OCI-LY1 (cell line): Measurements from ENCODE around the gene LAMTOR5.

Source experiments
- H2AFZ ChIP-seq: fragments of 200-600 bp; sonication (generic), shearing (Covaris generic); 2 replicates; pipeline ENCODE4 v1.6.0; 2014; ENCODE audit warnings: antibody characterized with exemption, mild to moderate bottlenecking, low read length
- H3F3A ChIP-seq: fragments of 200-600 bp; sonication (generic), shearing (Covaris generic); 2 replicates; pipeline ENCODE4 v1.6.0; 2014; ENCODE audit warnings: mild to moderate bottlenecking, antibody characterized with exemption, low read length, moderate library complexity; ENCODE audit not compliant: insufficient read depth
- H3K27ac ChIP-seq: fragments of 200-600 bp; sonication (generic); 2 replicates; pipeline ENCODE4 v1.5.1; 2014; ENCODE audit warnings: low read length, mixed run types, mild to moderate bottlenecking, low read depth; ENCODE audit not compliant: poor library complexity, severe bottlenecking
- H3K27me3 ChIP-seq: fragments of 200-600 bp; sonication (generic); 2 replicates; pipeline ENCODE4 v1.6.0; 2014; ENCODE audit warnings: antibody characterized with exemption, mild to moderate bottlenecking, low read length, moderate library complexity; ENCODE audit not compliant: insufficient read depth
- H3K36me3 ChIP-seq: fragments of 200-600 bp; sonication (generic); 2 replicates; pipeline ENCODE4 v1.6.1; 2014; ENCODE audit warnings: mild to moderate bottlenecking, antibody characterized with exemption, low read length, moderate library complexity, mixed read lengths; ENCODE audit not compliant: insufficient read depth
- H3K4me1 ChIP-seq: fragments of 200-600 bp; sonication (generic); 2 replicates; pipeline ENCODE4 v1.5.1; 2014; ENCODE audit warnings: mild to moderate bottlenecking, low read length, moderate library complexity; ENCODE audit not compliant: insufficient read depth, severe bottlenecking
- H3K4me2 ChIP-seq: fragments of 200-600 bp; sonication (generic), shearing (Covaris generic); 2 replicates; pipeline ENCODE4 v1.6.1; 2014; ENCODE audit warnings: low read length
- H3K4me3 ChIP-seq: fragments of 200-600 bp; sonication (generic); 2 replicates; pipeline ENCODE4 v1.5.1; 2014; ENCODE audit warnings: low read length, low read depth, mild to moderate bottlenecking, mixed read lengths; ENCODE audit not compliant: poor library complexity, severe bottlenecking
- H3K79me2 ChIP-seq: fragments of 200-600 bp; shearing (Covaris generic); 2 replicates; pipeline ENCODE4 v1.6.1; 2016; ENCODE audit warnings: mixed run types, low read length, mixed read lengths; ENCODE audit not compliant: insufficient read depth
- H3K9ac ChIP-seq: fragments of 200-600 bp; sonication (generic), shearing (Covaris generic); 2 replicates; pipeline ENCODE4 v1.6.1; 2014; ENCODE audit warnings: mild to moderate bottlenecking, low read length, mixed read lengths
- H3K9me2 ChIP-seq: fragments of 200-600 bp; sonication (generic), shearing (Covaris generic); 2 replicates; pipeline ENCODE4 v1.6.1; 2014; ENCODE audit warnings: low read depth, mild to moderate bottlenecking, low read length, mixed read lengths
- H3K9me3 ChIP-seq: fragments of 200-600 bp; shearing (Covaris generic); 2 replicates; pipeline ENCODE4 v1.6.1; 2014; ENCODE audit warnings: low read length, mixed read lengths
- H4K20me1 ChIP-seq: fragments of 200-600 bp; sonication (generic), shearing (Covaris generic); 2 replicates; pipeline ENCODE4 v1.6.0; 2016; ENCODE audit warnings: mild to moderate bottlenecking, low read length; ENCODE audit not compliant: insufficient read depth
- EZH2 ChIP-seq: fragments of 200-600 bp; sonication (generic), shearing (Covaris generic); IDR thresholded peaks from 2 replicates; pipeline ENCODE4 v1.8.0; 2017; ENCODE audit warnings: borderline replicate concordance, mixed run types, mild to moderate bottlenecking, antibody characterized with exemption, low read length, moderate library complexity, mixed read lengths
- TF ChIP-seq, protein P1 (sequence below): fragments of 200-600 bp; sonication (generic), shearing (Covaris generic); IDR thresholded peaks from 2 replicates; pipeline ENCODE4 v1.5.1; 2017; ENCODE audit warnings: mild to moderate bottlenecking, antibody characterized with exemption, low read length, moderate library complexity, mixed read lengths

LAMTOR5 gene

DNA sequence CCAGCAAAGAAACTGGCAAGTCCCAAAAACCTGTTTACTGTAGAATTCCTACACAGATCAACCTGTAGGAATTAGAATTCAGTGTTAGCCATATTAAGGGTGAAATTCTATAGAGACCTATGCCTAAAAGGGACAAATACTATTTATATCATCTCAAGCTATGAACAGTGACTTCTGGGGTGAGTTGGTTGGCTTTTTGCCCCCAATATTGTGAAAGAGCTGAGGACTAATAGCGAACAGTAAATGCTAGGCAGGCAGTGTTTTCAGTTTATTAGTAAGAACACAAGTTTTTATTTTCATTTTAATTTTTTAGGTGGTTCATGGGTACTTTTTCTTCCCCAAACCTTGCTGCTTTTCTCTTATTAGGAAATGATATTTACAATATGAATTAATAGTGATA is 32.0 kb downstream of the LAMTOR5 start:
- no peaks in the 10 kb centered on the region for H3K9me2 ChIP-seq
- H2AFZ ChIP-seq, result no peak overlapping the region
- H3K27ac ChIP-seq, result no peak overlapping the region
- no peaks in the 10 kb centered on the region for H4K20me1 ChIP-seq
- H3K4me1 ChIP-seq, result peaks cover 30% of the 10 kb centered on the region
- no peaks in the 10 kb centered on the region for H3K79me2 ChIP-seq
- no peaks in the 10 kb centered on the region; the same call in 1 of the 2 replicates for H3F3A ChIP-seq
- no peak overlapping the region for H3K4me2 ChIP-seq
- no peak overlapping the region for H3K4me3 ChIP-seq
- H3K9me3 ChIP-seq, result no peaks in the 10 kb centered on the region
- TF ChIP-seq, protein P1, sequence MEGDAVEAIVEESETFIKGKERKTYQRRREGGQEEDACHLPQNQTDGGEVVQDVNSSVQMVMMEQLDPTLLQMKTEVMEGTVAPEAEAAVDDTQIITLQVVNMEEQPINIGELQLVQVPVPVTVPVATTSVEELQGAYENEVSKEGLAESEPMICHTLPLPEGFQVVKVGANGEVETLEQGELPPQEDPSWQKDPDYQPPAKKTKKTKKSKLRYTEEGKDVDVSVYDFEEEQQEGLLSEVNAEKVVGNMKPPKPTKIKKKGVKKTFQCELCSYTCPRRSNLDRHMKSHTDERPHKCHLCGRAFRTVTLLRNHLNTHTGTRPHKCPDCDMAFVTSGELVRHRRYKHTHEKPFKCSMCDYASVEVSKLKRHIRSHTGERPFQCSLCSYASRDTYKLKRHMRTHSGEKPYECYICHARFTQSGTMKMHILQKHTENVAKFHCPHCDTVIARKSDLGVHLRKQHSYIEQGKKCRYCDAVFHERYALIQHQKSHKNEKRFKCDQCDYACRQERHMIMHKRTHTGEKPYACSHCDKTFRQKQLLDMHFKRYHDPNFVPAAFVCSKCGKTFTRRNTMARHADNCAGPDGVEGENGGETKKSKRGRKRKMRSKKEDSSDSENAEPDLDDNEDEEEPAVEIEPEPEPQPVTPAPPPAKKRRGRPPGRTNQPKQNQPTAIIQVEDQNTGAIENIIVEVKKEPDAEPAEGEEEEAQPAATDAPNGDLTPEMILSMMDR, result no peak
- no peak for TF ChIP-seq EZH2
- no peak overlapping the region for H3K9ac ChIP-seq
- H3K27me3 ChIP-seq, result no peaks in the 10 kb centered on the region
- H3K36me3 ChIP-seq, result peaks cover 80% of the 10 kb centered on the region

DNA sequence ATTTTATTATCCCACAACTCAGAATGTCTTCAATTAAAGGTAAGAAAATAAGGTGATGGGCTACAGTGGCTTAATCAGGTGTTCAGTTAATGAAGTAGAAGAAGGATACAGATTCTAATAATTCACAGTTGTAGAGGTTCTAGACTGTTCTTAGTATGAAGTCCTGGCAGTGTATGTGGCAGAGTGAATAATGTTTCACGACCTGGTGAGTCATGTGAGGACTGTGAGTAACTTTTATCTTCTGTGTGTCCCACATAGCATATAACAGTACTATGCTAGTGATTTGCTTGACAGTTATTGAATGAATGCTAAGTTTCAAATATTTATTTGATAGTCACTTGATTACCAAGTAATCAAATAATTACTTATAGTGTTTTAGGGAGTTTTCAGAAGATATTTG is 36.7 kb downstream of the LAMTOR5 start:
- H3K4me3 ChIP-seq, result no peak overlapping the region
- TF ChIP-seq EZH2, result no peak
- TF ChIP-seq, protein P1, result no peak
- H3K36me3 ChIP-seq, result peaks cover 67% of the 10 kb centered on the region
- H3K9ac ChIP-seq, result no peak overlapping the region
- no peaks in the 10 kb centered on the region; the same call in 1 of the 2 replicates for H3F3A ChIP-seq
- no peaks in the 10 kb centered on the region for H3K9me2 ChIP-seq
- H3K79me2 ChIP-seq, result peaks cover 8% of the 10 kb centered on the region
- H2AFZ ChIP-seq, result no peak overlapping the region
- H3K27ac ChIP-seq, result no peak overlapping the region
- no peaks in the 10 kb centered on the region for H4K20me1 ChIP-seq
- no peak overlapping the region for H3K4me2 ChIP-seq
- H3K9me3 ChIP-seq, result no peaks in the 10 kb centered on the region
- no peaks in the 10 kb centered on the region for H3K27me3 ChIP-seq
- H3K4me1 ChIP-seq, result peaks cover under 1% of the 10 kb centered on the region

DNA sequence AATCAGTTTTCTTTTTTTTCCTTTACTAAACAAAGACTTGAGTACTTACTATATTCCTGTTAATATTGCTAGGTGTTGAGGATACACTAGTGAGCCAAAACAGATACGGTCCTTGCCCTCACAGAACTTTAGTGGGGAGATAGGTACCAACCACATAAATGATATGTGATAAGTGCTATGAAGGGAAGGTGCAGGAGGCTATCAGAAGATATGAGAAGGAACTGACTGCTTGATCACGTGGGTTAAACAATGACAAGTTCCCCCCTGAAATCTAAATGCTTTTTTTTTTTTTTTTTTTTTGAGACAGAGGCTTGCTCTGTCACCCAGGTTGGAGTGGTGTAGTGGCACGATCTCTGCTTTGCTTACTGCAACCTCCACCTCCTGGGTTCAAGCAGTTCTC is 43.3 kb downstream of the LAMTOR5 start:
- Histone ChIP-seq H3K79me2 (peaks cover 53% of the 10 kb centered on the region), H2AFZ (no peak overlapping the region), H3K27me3 (no peaks in the 10 kb centered on the region), H3K9me2 (no peaks in the 10 kb centered on the region), H3K4me3 (no peak overlapping the region), H3K27ac (no peak overlapping the region), H4K20me1 (no peaks in the 10 kb centered on the region), H3F3A (no peaks in the 10 kb centered on the region), H3K9me3 (no peaks in the 10 kb centered on the region), H3K36me3 (peaks cover 81% of the 10 kb centered on the region), H3K4me2 (no peak overlapping the region), H3K4me1 (no peaks in the 10 kb centered on the region), H3K9ac (no peak overlapping the region)
- TF ChIP-seq EZH2, result no peak
- TF ChIP-seq, protein P1, result no peak
